ENCODE measurements around the gene RRP1. TPM values are rescaled to one million over a fixed set of nuclear protein-coding genes. Genes with fewer than 3 reads are reported as not detected.

Gene RRP1
- total and polyA plus RNA-seq, 2 of the 13 experiments (the other 11 are each of a cell fraction or from before 2014, with no cell fraction given): 20.1 to 35.1 TPM

DNA sequence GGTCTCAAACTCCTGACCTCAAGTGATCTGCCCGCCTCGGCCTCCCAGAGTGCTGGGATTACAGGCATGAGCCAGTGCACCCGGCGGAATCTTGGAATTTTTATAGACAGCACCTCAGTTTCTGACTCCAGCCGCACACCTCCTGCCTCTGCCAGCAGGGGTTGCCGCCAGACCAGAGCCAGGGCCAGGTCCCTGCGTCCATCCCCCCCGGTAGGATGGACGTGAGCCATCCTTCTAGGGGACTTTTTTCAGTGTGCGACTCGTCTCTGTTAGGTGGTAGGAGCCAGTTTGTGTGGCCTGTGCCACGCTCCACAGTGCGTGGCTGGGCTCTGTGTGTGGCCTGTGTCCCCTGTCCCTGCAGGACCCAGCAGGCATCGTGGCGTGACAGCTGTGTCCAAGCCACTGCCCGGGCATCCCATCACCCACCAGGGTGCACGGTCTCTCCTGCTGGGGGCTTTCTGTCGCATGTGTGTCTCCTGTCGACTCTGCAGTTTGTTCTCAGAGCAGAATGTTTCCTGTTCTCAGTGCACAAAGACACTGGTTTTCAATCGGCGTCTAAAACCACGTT is 28.9 kb upstream of the RRP1 start (continued):
- TF ChIP-seq, protein P1, sequence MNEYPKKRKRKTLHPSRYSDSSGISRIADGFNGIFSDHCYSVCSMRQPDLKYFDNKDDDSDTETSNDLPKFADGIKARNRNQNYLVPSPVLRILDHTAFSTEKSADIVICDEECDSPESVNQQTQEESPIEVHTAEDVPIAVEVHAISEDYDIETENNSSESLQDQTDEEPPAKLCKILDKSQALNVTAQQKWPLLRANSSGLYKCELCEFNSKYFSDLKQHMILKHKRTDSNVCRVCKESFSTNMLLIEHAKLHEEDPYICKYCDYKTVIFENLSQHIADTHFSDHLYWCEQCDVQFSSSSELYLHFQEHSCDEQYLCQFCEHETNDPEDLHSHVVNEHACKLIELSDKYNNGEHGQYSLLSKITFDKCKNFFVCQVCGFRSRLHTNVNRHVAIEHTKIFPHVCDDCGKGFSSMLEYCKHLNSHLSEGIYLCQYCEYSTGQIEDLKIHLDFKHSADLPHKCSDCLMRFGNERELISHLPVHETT (CRISPR knock-in tag; conservative IDR thresholded peaks at IDR 0.05): no peak

DNA sequence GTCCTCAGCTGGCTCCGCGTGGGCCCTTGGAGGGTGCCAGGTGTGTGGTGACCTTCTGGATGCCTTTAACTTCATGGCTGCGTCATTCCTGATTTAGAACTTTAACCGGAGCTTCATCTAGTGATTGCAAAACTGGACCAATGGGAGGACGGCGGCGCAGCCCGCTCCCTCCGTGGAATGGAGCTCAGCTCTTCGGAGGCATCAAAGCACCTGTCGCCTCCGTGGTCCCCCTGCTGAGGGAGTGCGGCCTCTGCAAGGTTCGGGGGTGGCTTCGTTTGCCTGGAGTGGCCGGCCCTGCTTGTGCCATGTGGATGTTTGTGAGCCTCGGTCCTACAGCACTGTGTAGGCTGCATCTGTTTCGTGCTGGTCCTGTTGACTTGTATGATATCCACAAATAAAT is 27.5 kb upstream of the RRP1 start:
- Histone ChIP-seq H3K27ac (ENCODE audit: extremely low read length, insufficient read depth, low read length) (no peak overlapping the region), H3K79me2 (ENCODE audit: insufficient read depth, low read length) (no peaks in the 10 kb centered on the region), H3K36me3 (replicated peaks in 1 of 2; ENCODE audit: control insufficient read depth in 1 of 2, insufficient read depth in 2 of 2, low read length in 2 of 2) (peaks cover 4 to 14% of the 10 kb centered on the region in 2 experiments; a peak in 4 of 5 replicates), H3K4me3 (replicated peaks in 1 of 3; ENCODE audit: insufficient read depth in 1 of 3, low read depth in 2 of 3, low read length in 3 of 3) (no peak overlapping the region), H3K4me1 (ENCODE audit: insufficient read depth, low read length) (peaks cover 5% of the 10 kb centered on the region), H3K9ac (ENCODE audit: insufficient read depth, low read depth, low read length) (no peak overlapping the region), H3K9me3 (ENCODE audit: low read length) (no peaks in the 10 kb centered on the region), H4K20me1 (ENCODE audit: insufficient read depth, low read length) (no peaks in the 10 kb centered on the region), H3K27me3 (ENCODE audit: control insufficient read depth in 1 of 2, insufficient read depth in 2 of 2, low read length in 2 of 2) (no peaks in the 10 kb centered on the region), H3K4me2 (ENCODE audit: low read depth, low read length) (no peak overlapping the region), H2AFZ (ENCODE audit: low read length) (no peak overlapping the region)
- ChIA-PET POLR2A (no interaction called here), CTCF (ENCODE audit: low intra/inter-chr PET ratio, low total read pairs) (no interaction called here)
- no TSS peak for BruUV-seq (replicated peaks)
- FAIRE-seq (no peak), ATAC-seq (no peak), DNase-seq (ENCODE audit: low spot score) (no peak)
- TF ChIP-seq RBM22 (optimal IDR thresholded peaks at IDR 0.05; ENCODE audit: low read length) (peak; percentile 1), CBFB (CRISPR knock-in tag; IDR thresholded peaks at IDR 0.05) (no peak), SRSF9 (IDR thresholded peaks at IDR 0.05; ENCODE audit: borderline replicate concordance, insufficient read depth, low read depth, low read length, poor library complexity, severe bottlenecking) (no peak), NCOA2 (CRISPR knock-in tag; IDR thresholded peaks at IDR 0.05) (no peak), ARNT2 (CRISPR knock-in tag; IDR thresholded peaks at IDR 0.05; ENCODE audit: low read depth) (no peak), AGO2 (optimal IDR thresholded peaks at IDR 0.05; ENCODE audit: low read depth, low read length) (peak; percentile 20), NFATC3 (CRISPR knock-in tag; IDR thresholded peaks at IDR 0.05) (no peak)
- TF ChIP-seq, protein P2, sequence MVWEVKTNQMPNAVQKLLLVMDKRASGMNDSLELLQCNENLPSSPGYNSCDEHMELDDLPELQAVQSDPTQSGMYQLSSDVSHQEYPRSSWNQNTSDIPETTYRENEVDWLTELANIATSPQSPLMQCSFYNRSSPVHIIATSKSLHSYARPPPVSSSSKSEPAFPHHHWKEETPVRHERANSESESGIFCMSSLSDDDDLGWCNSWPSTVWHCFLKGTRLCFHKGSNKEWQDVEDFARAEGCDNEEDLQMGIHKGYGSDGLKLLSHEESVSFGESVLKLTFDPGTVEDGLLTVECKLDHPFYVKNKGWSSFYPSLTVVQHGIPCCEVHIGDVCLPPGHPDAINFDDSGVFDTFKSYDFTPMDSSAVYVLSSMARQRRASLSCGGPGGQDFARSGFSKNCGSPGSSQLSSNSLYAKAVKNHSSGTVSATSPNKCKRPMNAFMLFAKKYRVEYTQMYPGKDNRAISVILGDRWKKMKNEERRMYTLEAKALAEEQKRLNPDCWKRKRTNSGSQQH (CRISPR knock-in tag; IDR thresholded peaks at IDR 0.05; ENCODE audit: low read depth): no peak
- in situ Hi-C loops (cut with HindIII; ENCODE audit: extremely low pct_ligation_motif_present, low pct_unique_long_range_greater_than_20kb) (no loop called here), intact Hi-C loops (cut with micrococcal nuclease; ENCODE audit: unreplicated experiment) (no loop called here)
- 99% methylated on average over 18 of the region's 18 CpGs for WGBS (ENCODE audit: low lambda C conversion rate)
